Mesendoderm (in vitro differentiated cells): ENCODE measurements around the gene NDUFS4. TPM values are rescaled to one million over a fixed set of nuclear protein-coding genes. Genes with fewer than 3 reads are reported as not detected.
"Not testable (repeated sequence)": the region's sequence is repeated elsewhere in the genome, so short reads cannot be mapped to it uniquely, and the experiment has no call there.

Source experiments
- DNase-seq: peaks from one replicate; pipeline ENCODE4 v3.0.0; 2013
- H2AK5ac ChIP-seq: 2 replicates; pipeline ENCODE4 v1.6.1; 2013; ENCODE audit warnings: low read length, inconsistent platforms
- H2BK120ac ChIP-seq: 2 replicates; pipeline ENCODE4 v1.6.1; 2013; ENCODE audit warnings: low read depth, mild to moderate bottlenecking, low read length, moderate library complexity, mixed read lengths
- H2BK15ac ChIP-seq: replicated peaks from 2 replicates; pipeline ENCODE4 v1.6.1; 2013; ENCODE audit warnings: low read depth, mild to moderate bottlenecking, moderate library complexity
- H2BK5ac ChIP-seq: 2 replicates; pipeline ENCODE4 v1.6.1; 2013; ENCODE audit warnings: low read length, inconsistent platforms
- H3K18ac ChIP-seq: 2 replicates; pipeline ENCODE4 v1.6.1; 2013; ENCODE audit warnings: mild to moderate bottlenecking, low read length, mixed read lengths
- H3K23ac ChIP-seq: one replicate; pipeline ENCODE4 v1.6.1; 2013; ENCODE audit warnings: low read length
- H3K27ac ChIP-seq: 2 replicates; pipeline ENCODE4 v1.5.1; 2013; ENCODE audit warnings: low read depth, mild to moderate bottlenecking, inconsistent platforms, low read length, moderate library complexity
- H3K27me3 ChIP-seq: 2 replicates; pipeline ENCODE4 v1.6.1; 2013; ENCODE audit warnings: low read length, control low read depth, mild to moderate bottlenecking, inconsistent platforms; ENCODE audit not compliant: insufficient read depth, poor library complexity
- H3K36me3 ChIP-seq: 2 replicates; pipeline ENCODE4 v1.6.1; 2013; ENCODE audit warnings: low read length, inconsistent platforms; ENCODE audit not compliant: control insufficient read depth, insufficient read depth
- H3K4ac ChIP-seq: one replicate; pipeline ENCODE4 v1.6.1; 2013; ENCODE audit warnings: low read depth, mild to moderate bottlenecking, low read length, moderate library complexity
- H3K4me1 ChIP-seq: 2 replicates; pipeline ENCODE4 v1.6.1; 2013; ENCODE audit warnings: low read depth, low read length, inconsistent platforms; ENCODE audit not compliant: control insufficient read depth
- H3K4me2 ChIP-seq: 2 replicates; pipeline ENCODE4 v1.6.1; 2013; ENCODE audit warnings: low read length
- H3K4me3 ChIP-seq: 2 replicates; pipeline ENCODE4 v1.5.1; 2013; ENCODE audit warnings: mild to moderate bottlenecking, low read length
- H3K56ac ChIP-seq: one replicate; pipeline ENCODE4 v1.6.1; 2013; ENCODE audit warnings: low read length
- H3K79me1 ChIP-seq: 2 replicates; pipeline ENCODE4 v1.6.1; 2013; ENCODE audit warnings: low read length, inconsistent platforms
- H3K79me2 ChIP-seq: 2 replicates; pipeline ENCODE4 v1.6.1; 2013; ENCODE audit warnings: mild to moderate bottlenecking, low read length; ENCODE audit not compliant: control insufficient read depth, insufficient read depth
- H3K9ac ChIP-seq: 2 replicates; pipeline ENCODE4 v1.6.1; 2013; ENCODE audit warnings: low read length, inconsistent platforms
- H4K5ac ChIP-seq: one replicate; pipeline ENCODE4 v1.6.1; 2013; ENCODE audit warnings: low read length
- H4K8ac ChIP-seq: one replicate; pipeline ENCODE4 v1.6.1; 2013; ENCODE audit warnings: low read depth, mild to moderate bottlenecking, control low read depth, low read length, moderate library complexity
- WGBS: extraction: QIAGEN DNeasy Blood & Tissue Kit; methylation state at CpG from one replicate; pipeline ENCODE4 v1.1.7; 2013; ENCODE audit warnings: low lambda C conversion rate, missing lambda C conversion rate; ENCODE audit not compliant: insufficient coverage; ENCODE audit errors: extremely low coverage; 5-methylcytosine and 5-hydroxymethylcytosine counted together
- polyA plus RNA-seq, 2 experiments: library from polyadenylated mRNA; stranded (reverse); fragments of 200-250 nt; gene quantifications; one replicate each; pipeline ENCODE4 v1.2.3, GENCODE V29; 2013

The NDUFS4 gene
- polyA plus RNA-seq (2013, experiment 1 of 2) = 88.4 TPM
- polyA plus RNA-seq (2013, experiment 2 of 2) = 87.5 TPM

DNA sequence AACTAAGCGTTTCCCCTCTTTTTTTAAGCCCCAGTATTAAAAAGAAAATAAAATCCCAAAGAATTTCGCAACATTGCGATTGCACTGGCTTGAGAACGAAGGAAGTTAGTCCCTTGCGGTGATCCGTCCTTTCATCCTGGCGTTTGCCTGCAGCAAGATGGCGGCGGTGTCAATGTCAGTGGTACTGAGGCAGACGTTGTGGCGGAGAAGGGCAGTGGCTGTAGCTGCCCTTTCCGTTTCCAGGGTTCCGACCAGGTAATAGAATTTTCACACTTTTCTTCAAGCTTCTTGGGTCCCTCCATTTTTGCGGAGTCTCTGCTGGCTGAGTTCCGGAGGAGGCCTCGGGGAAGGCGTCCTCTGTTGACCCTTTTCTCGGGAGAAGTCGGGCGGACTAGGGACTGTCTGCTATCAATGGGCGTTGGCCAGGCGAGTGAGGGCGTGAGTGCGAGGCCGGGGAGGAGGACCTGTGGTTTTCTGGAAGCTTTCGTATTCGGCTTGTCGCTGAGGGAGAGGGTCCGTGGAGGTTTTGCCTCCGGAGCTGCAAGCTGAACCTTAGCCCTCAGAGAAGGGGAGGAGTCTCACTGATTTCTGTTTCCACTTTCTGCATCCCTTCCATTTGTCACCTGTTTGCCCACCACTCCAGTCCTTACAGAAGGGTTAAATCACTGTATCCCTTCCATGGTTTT, at the start of gene NDUFS4:
Gene NDUFS4, plus strand, starts transcription at position 134 of the 686 bp plus-strand sequence. Its CDS starts 24 bp downstream, at position 158.
- Histone ChIP-seq H3K9ac (peak within 1 kb of the TSS; percentile 91), H3K4me3 (peak within 1 kb of the TSS; percentile 85), H3K4ac (no peak within 1 kb of the TSS), H2AK5ac (no peak within 1 kb of the TSS), H2BK5ac (peak within 1 kb of the TSS; percentile 46), H4K8ac (no peak within 1 kb of the TSS), H3K4me1 (no peaks in the 10 kb centered on the region), H3K23ac (no peak within 1 kb of the TSS), H3K56ac (peak within 1 kb of the TSS; percentile 93), H2BK15ac (no peak within 1 kb of the TSS), H3K4me2 (peak within 1 kb of the TSS; percentile 65), H3K18ac (no peak within 1 kb of the TSS), H3K79me2 (peaks cover 27% of the 10 kb centered on the region), H3K27ac (peak within 1 kb of the TSS; percentile 76), H4K5ac (no peak within 1 kb of the TSS), H3K79me1 (peaks cover 5% of the 10 kb centered on the region), H3K36me3 (no peaks in the 10 kb centered on the region), H2BK120ac (no peak within 1 kb of the TSS), H3K27me3 (no peaks in the 10 kb centered on the region)
- no CpG with 5 or more reads among the region's 30 CpGs for WGBS
- peak; percentile 94 for DNase-seq

DNA sequence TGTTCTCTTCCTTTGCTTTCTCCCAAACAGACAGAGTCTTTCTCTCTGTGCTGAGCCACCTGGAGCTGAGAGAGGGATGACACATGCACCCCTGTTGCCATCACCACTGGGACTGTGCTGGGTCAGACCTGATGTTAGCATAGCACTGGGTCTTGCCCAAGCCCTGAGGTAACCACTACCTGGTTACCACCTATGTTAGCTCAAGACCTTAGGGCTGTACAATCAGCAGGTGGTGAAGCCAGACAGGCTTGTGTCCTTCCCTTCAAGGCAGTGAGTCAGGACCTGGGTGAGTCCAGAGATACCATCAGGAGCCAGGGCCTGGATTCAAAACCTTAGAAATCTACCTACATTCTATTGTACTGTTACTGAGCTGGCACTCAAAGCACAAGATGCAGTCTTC, 47.9 kb upstream of the NDUFS4 start:
- Histone ChIP-seq H3K4me2 (no peak overlapping the region), H3K9ac (no peak overlapping the region), H4K8ac (no peak overlapping the region), H2BK5ac (no peak overlapping the region), H3K56ac (no peak overlapping the region), H3K23ac (no peak overlapping the region), H3K79me2 (no peaks in the 10 kb centered on the region), H3K18ac (no peak overlapping the region), H3K4ac (no peak overlapping the region), H3K27me3 (no peaks in the 10 kb centered on the region), H4K5ac (no peak overlapping the region), H2BK15ac (no peak overlapping the region), H3K4me3 (no peak overlapping the region), H3K36me3 (no peaks in the 10 kb centered on the region), H3K79me1 (no peaks in the 10 kb centered on the region), H2BK120ac (no peak overlapping the region), H3K27ac (no peak overlapping the region), H2AK5ac (no peak overlapping the region), H3K4me1 (no peaks in the 10 kb centered on the region)
- no peak for DNase-seq

GRCh38 chr5:53515988-53516387, 44.5 kb upstream of the NDUFS4 start:
- no peak overlapping the region for H2BK120ac ChIP-seq
- H3K4me3 ChIP-seq = no peak overlapping the region
- no peak overlapping the region for H3K56ac ChIP-seq
- H3K79me2 ChIP-seq = no peaks in the 10 kb centered on the region
- H3K4ac ChIP-seq = no peak overlapping the region
- no peaks in the 10 kb centered on the region for H3K36me3 ChIP-seq
- no peaks in the 10 kb centered on the region for H3K27me3 ChIP-seq
- H3K23ac ChIP-seq = no peak overlapping the region
- no peaks in the 10 kb centered on the region for H3K4me1 ChIP-seq
- DNase-seq = no peak
- no peak overlapping the region for H4K5ac ChIP-seq
- no CpG with 5 or more reads among the region's 6 CpGs for WGBS
- H3K27ac ChIP-seq = no peak overlapping the region
- no peak overlapping the region for H2BK15ac ChIP-seq
- no peak overlapping the region for H3K4me2 ChIP-seq
- H3K79me1 ChIP-seq = no peaks in the 10 kb centered on the region
- H3K9ac ChIP-seq = no peak overlapping the region
- no peak overlapping the region for H2AK5ac ChIP-seq
- H2BK5ac ChIP-seq = no peak overlapping the region
- no peak overlapping the region for H4K8ac ChIP-seq
- H3K18ac ChIP-seq = no peak overlapping the region

- H2BK15ac ChIP-seq = no peak overlapping the region
- no peak overlapping the region for H4K8ac ChIP-seq
- H3K4ac ChIP-seq = no peak overlapping the region
- no peak overlapping the region for H3K4me3 ChIP-seq
- H3K36me3 ChIP-seq = no peaks in the 10 kb centered on the region
- no peaks in the 10 kb centered on the region for H3K4me1 ChIP-seq
- H3K18ac ChIP-seq = no peak overlapping the region
- no peaks in the 10 kb centered on the region for H3K79me2 ChIP-seq
- H2BK120ac ChIP-seq = no peak overlapping the region
- no peak overlapping the region for H3K23ac ChIP-seq
- no peak overlapping the region for H2AK5ac ChIP-seq
- no peak overlapping the region for H3K9ac ChIP-seq
- DNase-seq = no peak
- H3K27me3 ChIP-seq = no peaks in the 10 kb centered on the region
- no peaks in the 10 kb centered on the region for H3K79me1 ChIP-seq
- no peak overlapping the region for H3K4me2 ChIP-seq
- no peak overlapping the region for H3K27ac ChIP-seq
- H3K56ac ChIP-seq = no peak overlapping the region
- H4K5ac ChIP-seq = no peak overlapping the region
- no peak overlapping the region for H2BK5ac ChIP-seq
These were observed 39.6 kb upstream of the NDUFS4 start for GRCh38 chr5:53520813-53521212.

DNA sequence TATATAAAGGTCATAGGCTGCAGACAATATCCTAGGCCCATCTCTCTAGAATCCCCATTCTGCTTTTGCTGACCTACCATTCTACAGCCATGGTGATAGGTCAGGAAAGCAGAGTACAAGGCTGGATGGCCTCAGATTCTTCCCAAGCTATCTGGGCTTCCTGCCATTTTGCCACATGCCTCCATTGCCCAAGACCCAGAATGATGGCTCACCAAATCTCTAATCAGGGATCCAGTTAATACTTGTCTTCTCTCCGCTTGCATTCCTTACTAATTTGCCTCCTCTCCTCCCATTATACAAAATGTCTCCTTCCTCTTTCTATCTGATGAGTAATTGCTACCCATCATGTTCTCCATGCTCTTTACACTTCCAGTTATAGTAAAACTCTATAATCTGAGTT, 22.7 kb upstream of the NDUFS4 start:
- Histone ChIP-seq H3K27ac (no peak overlapping the region), H4K8ac (no peak overlapping the region), H2AK5ac (no peak overlapping the region), H3K36me3 (no peaks in the 10 kb centered on the region), H3K79me2 (no peaks in the 10 kb centered on the region), H4K5ac (no peak overlapping the region), H3K27me3 (no peaks in the 10 kb centered on the region), H2BK5ac (no peak overlapping the region), H3K23ac (no peak overlapping the region), H2BK120ac (no peak overlapping the region), H3K9ac (no peak overlapping the region), H3K4ac (no peak overlapping the region), H3K56ac (no peak overlapping the region), H2BK15ac (no peak overlapping the region), H3K79me1 (no peaks in the 10 kb centered on the region), H3K18ac (no peak overlapping the region), H3K4me2 (no peak overlapping the region), H3K4me1 (no peaks in the 10 kb centered on the region), H3K4me3 (no peak overlapping the region)
- no peak for DNase-seq
- WGBS = no CpG with 5 or more reads among the region's 1 CpG

DNA sequence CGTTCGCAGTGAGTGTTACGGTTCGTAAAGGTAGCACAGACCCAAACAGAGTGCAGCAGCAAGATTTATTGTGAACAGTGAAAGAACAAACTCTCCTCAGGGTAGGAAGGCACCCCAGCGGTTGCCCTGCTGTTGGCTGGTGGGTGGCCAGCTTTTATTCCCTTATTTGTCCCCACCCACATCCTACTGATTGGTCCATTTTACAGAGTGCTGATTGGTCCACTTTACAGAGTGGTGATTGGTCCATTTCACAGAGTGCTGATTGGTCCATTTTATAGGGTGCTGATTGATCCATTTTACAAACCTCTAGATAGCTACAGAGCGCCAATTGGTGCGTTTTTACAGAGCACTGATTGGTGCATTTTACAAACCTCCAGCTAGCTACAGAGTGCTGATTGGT, 19.7 kb upstream of the NDUFS4 start:
- H3K9ac ChIP-seq, H3K23ac ChIP-seq, H3K4me1 ChIP-seq, H3K79me1 ChIP-seq, H3K36me3 ChIP-seq, H2AK5ac ChIP-seq, H3K27ac ChIP-seq, H3K79me2 ChIP-seq, H4K8ac ChIP-seq, H2BK5ac ChIP-seq, H3K18ac ChIP-seq, H3K56ac ChIP-seq, H3K4ac ChIP-seq, H3K4me3 ChIP-seq, H2BK15ac ChIP-seq, H3K4me2 ChIP-seq, DNase-seq, H3K27me3 ChIP-seq, H2BK120ac ChIP-seq, H4K5ac ChIP-seq: not testable (repeated sequence)
- no CpG with 5 or more reads among the region's 7 CpGs for WGBS
